Right lobe of liver (tissue), 6 donors: Measurements from ENCODE around the gene EHD3. TPM values are rescaled to one million over a fixed set of nuclear protein-coding genes. Genes with fewer than 3 reads are reported as not detected.

Experiments
- ATAC-seq, 4 donors: fragments of 200-7000 bp; cut with Tn5 transposase; one replicate each; pipeline ENCODE4 v1.9.1; 2020; ENCODE audit warnings: mild to moderate bottlenecking in 4 of 4, moderate library complexity in 4 of 4
- DNase-seq, 3 donors: peaks; one replicate each; pipeline ENCODE4 v3.0.0-alpha.2; 2020
- H3K27ac ChIP-seq, 3 donors: fragments of 200-600 bp; one replicate each; pipeline ENCODE4 v1.8.0; 2022
- H3K27me3 ChIP-seq, 2 donors: fragments of 200-600 bp; one replicate each; pipeline ENCODE4 v1.8.0; 2022
- H3K36me3 ChIP-seq, 4 donors: fragments of 200-600 bp; sonication (generic) in 1 of 4; one replicate each; pipeline versions ENCODE4 v1.5.1 to v1.8.0; 2017 to 2022; ENCODE audit warnings: control low read depth in 1 of 4
- H3K4me1 ChIP-seq, 4 donors: fragments of 200-600 bp; sonication (generic) in 1 of 4; one replicate each; pipeline versions ENCODE4 v1.5.1 to v1.8.0; 2017 to 2022; ENCODE audit warnings: control low read depth in 1 of 4
- H3K4me3 ChIP-seq, 3 donors: fragments of 200-600 bp; one replicate each; pipeline ENCODE4 v1.8.0; 2022
- H3K9me3 ChIP-seq, 4 donors: fragments of 200-600 bp; sonication (generic) in 1 of 4; one replicate each; pipeline versions ENCODE4 v1.5.1 to v1.8.0; 2017 to 2022; ENCODE audit warnings: control low read depth in 1 of 4
- CTCF ChIP-seq, 4 donors: fragments of 200-600 bp in 3 of 4; fragments of 450-650 bp in 1 of 4; IDR thresholded peaks; one replicate each; pipeline versions ENCODE4 v1.5.1 to v1.8.0; 2016 to 2022; ENCODE audit warnings: antibody characterized with exemption in 4 of 4, mild to moderate bottlenecking in 2 of 4
- POLR2A ChIP-seq: fragments of 450-650 bp; IDR thresholded peaks from one replicate; pipeline ENCODE4 v1.6.1; 2017; ENCODE audit warnings: antibody characterized with exemption, mild to moderate bottlenecking
- WGBS: methylation state at CpG from one replicate; pipeline ENCODE4 v1.1.6; 2018; ENCODE audit warnings: low coverage, low lambda C conversion rate; ENCODE audit not compliant: insufficient coverage; ENCODE audit errors: missing lambda C conversion rate; 5-methylcytosine and 5-hydroxymethylcytosine counted together
- intact Hi-C, 2 donors: fragments of 100-400 bp; cut with DNase I; formaldehyde crosslinking; loops; one replicate each; pipeline versions ENCODE4 v1.11.2 to v1.14.1; 2022
- total RNA-seq, 6 experiments: library from RNA; depleted of rRNA in 2 of 6; stranded (reverse); fragments of >200 nt in 2 of 6; fragmentation: NEBNext Ultra II Directional in 3 of 6; extraction: Animal tissue kit (Norgen Biotek cat#: 25700) in 3 of 6; gene quantifications; one replicate each; pipeline versions ENCODE4 v1.1.0 to v1.2.4, GENCODE V29; 2016 to 2023
- donor health status: DM: no; HTN: yes; CAD: no.
- donor health status: DM: no; HTN: no; CAD: no.
- donor health status: DM: no; HTN: no; CAD: no.
- donor health status: DM: no; HTN: yes; CAD: no.
- donor health status: DM: no; HTN: yes; CAD: no.

EHD3 gene
- total RNA-seq, 6 experiments from 2014 or later = 4.0 to 10.6 (median 7.6) TPM

GRCh38 chr2:31241625-31242270, 7.8 kb downstream of the EHD3 start:
- DNase-seq (peak in 1 of 3 donors; percentile 25), ATAC-seq (no peak)
- H3K27me3 ChIP-seq = no peaks in the 10 kb centered on the region
- H3K9me3 ChIP-seq = no peaks in the 10 kb centered on the region
- H3K27ac ChIP-seq = no peak overlapping the region
- H3K4me3 ChIP-seq = no peak overlapping the region
- TF ChIP-seq POLR2A = no peak
- 59% methylated on average over 7 of the region's 10 CpGs for WGBS
- intact Hi-C loops = no loop called here
- no peaks in the 10 kb centered on the region for H3K36me3 ChIP-seq
- H3K4me1 ChIP-seq = no peaks in the 10 kb centered on the region

- no peaks in the 10 kb centered on the region for H3K9me3 ChIP-seq
- intact Hi-C loops = no loop called here
- no peaks in the 10 kb centered on the region for H3K36me3 ChIP-seq
- no peaks in the 10 kb centered on the region for H3K27me3 ChIP-seq
- no peak overlapping the region for H3K4me3 ChIP-seq
- H3K4me1 ChIP-seq = no peaks in the 10 kb centered on the region
- peak in 1 of 3 donors; percentile 9 for DNase-seq
- no peak overlapping the region for H3K27ac ChIP-seq
- TF ChIP-seq POLR2A (no peak), CTCF (IDR thresholded peaks at IDR 0.05) (no peak)
- ATAC-seq = no peak
- 84% methylated on average over 5 of the region's 5 CpGs for WGBS
These were observed 9.1 kb downstream of the EHD3 start for GRCh38 chr2:31243053-31243452.

- Histone ChIP-seq H3K9me3 (no peaks in the 10 kb centered on the region), H3K27ac (no peak overlapping the region), H3K4me1 (no peaks in the 10 kb centered on the region), H3K4me3 (no peak overlapping the region), H3K27me3 (no peaks in the 10 kb centered on the region), H3K36me3 (no peaks in the 10 kb centered on the region)
- 83% methylated on average over 9 of the region's 10 CpGs for WGBS
- intact Hi-C loops = no loop called here
- no peak for TF ChIP-seq POLR2A
- TF ChIP-seq CTCF (IDR thresholded peaks at IDR 0.05) = no peak
- DNase-seq (peak in 1 of 3 donors; percentile 22), ATAC-seq (no peak)
These were observed 10.1 kb downstream of the EHD3 start for GRCh38 chr2:31244101-31244500.

GRCh38 chr2:31246184-31246852, 12.4 kb downstream of the EHD3 start:
- Histone ChIP-seq H3K9me3 (no peaks in the 10 kb centered on the region), H3K27me3 (no peaks in the 10 kb centered on the region), H3K4me3 (no peak overlapping the region), H3K27ac (no peak overlapping the region), H3K36me3 (no peaks in the 10 kb centered on the region), H3K4me1 (no peaks in the 10 kb centered on the region)
- ATAC-seq (no peak), DNase-seq (no peak)
- intact Hi-C loops = no loop called here
- 77% methylated on average over 3 of the region's 3 CpGs for WGBS
- TF ChIP-seq CTCF (IDR thresholded peaks at IDR 0.05) (no peak), POLR2A (no peak)

GRCh38 chr2:31247711-31248110, 13.8 kb downstream of the EHD3 start:
- Histone ChIP-seq H3K4me1 (no peaks in the 10 kb centered on the region), H3K27ac (no peak overlapping the region), H3K4me3 (no peak overlapping the region), H3K9me3 (no peaks in the 10 kb centered on the region), H3K36me3 (no peaks in the 10 kb centered on the region), H3K27me3 (no peaks in the 10 kb centered on the region)
- ATAC-seq (no peak), DNase-seq (no peak)
- whole genome bisulfite sequencing = 71% methylated on average over 1 of the region's 5 CpGs
- intact Hi-C loops = no loop called here
- no peak for TF ChIP-seq POLR2A
- TF ChIP-seq CTCF (IDR thresholded peaks at IDR 0.05) = no peak
